Measurements from ENCODE around the gene TTC38.

TTC38 gene

DNA sequence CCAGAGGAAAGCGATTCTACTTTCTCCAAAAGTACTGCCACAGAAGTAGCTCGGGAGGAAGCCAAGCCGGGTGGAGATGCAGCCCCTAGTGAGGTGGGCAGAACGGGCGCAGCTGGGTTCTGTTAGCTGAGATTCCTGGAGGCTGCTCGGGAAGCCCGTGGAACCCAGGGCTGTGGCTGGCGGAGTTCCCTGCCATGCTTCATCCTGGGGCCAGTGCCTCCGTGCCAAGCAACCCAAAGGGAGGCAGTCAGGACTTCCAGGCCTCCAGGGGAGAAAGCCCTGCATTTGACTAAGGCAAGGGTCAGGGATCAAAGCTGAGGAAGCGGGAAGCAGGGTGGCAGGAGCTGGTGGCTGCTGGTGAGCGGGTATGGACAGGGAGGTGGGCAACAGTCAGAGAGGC is 61.0 kb downstream of the TTC38 start:
- TF ChIP-seq, protein P1, sequence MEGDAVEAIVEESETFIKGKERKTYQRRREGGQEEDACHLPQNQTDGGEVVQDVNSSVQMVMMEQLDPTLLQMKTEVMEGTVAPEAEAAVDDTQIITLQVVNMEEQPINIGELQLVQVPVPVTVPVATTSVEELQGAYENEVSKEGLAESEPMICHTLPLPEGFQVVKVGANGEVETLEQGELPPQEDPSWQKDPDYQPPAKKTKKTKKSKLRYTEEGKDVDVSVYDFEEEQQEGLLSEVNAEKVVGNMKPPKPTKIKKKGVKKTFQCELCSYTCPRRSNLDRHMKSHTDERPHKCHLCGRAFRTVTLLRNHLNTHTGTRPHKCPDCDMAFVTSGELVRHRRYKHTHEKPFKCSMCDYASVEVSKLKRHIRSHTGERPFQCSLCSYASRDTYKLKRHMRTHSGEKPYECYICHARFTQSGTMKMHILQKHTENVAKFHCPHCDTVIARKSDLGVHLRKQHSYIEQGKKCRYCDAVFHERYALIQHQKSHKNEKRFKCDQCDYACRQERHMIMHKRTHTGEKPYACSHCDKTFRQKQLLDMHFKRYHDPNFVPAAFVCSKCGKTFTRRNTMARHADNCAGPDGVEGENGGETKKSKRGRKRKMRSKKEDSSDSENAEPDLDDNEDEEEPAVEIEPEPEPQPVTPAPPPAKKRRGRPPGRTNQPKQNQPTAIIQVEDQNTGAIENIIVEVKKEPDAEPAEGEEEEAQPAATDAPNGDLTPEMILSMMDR (conservative IDR thresholded peaks at IDR 0.05; ENCODE audit: low read depth, low read length): no peak
- no peak for DNase-seq (ENCODE audit: low read depth)
- no peak overlapping the region for H3K4me3 ChIP-seq (ENCODE audit: low read depth, low read length)

DNA sequence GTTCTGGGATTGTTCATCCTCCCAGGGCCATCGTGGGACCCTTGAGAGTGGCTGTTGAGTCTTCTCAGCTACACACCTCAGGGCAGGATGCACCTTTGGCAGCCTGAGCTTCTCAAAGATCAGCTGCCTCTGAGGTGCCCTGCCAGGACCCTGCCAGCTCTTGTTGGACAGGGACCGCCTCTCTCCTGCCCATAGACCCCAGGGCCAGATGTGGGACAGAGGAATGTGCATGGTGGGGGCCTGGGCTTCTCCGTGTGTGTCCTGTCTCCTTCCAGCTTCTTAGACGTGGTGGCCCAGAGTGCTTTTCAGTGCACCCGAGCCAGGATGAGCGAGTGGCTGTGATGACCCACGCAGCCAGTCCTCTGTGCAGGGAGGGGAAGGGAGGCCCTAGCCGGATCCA is 61.8 kb downstream of the TTC38 start:
- DNase-seq (ENCODE audit: low read depth): no peak
- H3K4me3 ChIP-seq (ENCODE audit: low read depth, low read length): no peak overlapping the region
- TF ChIP-seq, protein P1 (conservative IDR thresholded peaks at IDR 0.05; ENCODE audit: low read depth, low read length): no peak

DNA sequence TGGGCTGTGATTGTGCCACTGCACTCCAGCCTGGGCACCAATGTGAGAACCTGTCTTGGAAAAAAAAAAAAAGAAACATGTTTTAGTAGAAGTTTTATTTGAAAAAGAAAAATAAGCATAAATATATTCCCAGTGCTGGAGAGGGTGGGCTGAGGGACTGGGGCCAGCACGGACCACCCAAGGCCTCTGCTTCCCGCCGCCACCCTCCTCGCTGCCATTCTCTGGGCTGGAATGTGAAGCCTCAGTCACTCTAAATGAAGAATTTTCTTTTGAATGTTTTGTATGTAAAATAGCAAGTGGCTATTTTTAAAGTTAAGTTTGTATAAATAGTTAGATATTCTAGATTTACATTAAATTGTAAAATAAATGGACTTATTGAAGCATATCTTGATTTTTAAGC is 62.6 kb downstream of the TTC38 start:
- DNase-seq (ENCODE audit: low read depth): no peak
- TF ChIP-seq, protein P1 (conservative IDR thresholded peaks at IDR 0.05; ENCODE audit: low read depth, low read length): no peak

DNA sequence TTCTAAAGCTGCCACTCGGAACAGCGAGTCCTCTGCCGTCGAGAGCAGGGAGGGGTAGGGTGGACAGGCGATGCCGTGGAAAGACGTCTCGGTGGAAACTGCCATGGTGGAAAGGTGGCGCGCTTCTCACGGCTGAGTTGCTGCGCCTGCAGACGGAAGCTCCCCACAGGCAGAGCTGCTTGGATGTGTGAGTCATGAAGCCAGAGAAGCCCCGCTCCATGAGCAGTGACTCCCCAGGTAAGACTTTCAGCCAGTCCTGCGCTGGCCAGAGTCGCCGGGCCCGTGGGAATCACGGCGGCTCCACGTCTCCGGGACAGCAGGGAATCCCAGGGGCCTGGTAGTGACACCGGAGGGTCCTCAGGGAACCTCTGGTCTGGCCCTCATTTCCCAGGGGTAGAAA is 63.7 kb downstream of the TTC38 start:
- TF ChIP-seq, protein P1 (conservative IDR thresholded peaks at IDR 0.05; ENCODE audit: low read depth, low read length): no peak
- no peak for DNase-seq (ENCODE audit: low read depth)
- no peak overlapping the region for H3K4me3 ChIP-seq (ENCODE audit: low read depth, low read length)

More for the DNA sequence above, 62.6 kb downstream of the TTC38 start:
- no peak overlapping the region for H3K4me3 ChIP-seq (ENCODE audit: low read depth, low read length)

DNA sequence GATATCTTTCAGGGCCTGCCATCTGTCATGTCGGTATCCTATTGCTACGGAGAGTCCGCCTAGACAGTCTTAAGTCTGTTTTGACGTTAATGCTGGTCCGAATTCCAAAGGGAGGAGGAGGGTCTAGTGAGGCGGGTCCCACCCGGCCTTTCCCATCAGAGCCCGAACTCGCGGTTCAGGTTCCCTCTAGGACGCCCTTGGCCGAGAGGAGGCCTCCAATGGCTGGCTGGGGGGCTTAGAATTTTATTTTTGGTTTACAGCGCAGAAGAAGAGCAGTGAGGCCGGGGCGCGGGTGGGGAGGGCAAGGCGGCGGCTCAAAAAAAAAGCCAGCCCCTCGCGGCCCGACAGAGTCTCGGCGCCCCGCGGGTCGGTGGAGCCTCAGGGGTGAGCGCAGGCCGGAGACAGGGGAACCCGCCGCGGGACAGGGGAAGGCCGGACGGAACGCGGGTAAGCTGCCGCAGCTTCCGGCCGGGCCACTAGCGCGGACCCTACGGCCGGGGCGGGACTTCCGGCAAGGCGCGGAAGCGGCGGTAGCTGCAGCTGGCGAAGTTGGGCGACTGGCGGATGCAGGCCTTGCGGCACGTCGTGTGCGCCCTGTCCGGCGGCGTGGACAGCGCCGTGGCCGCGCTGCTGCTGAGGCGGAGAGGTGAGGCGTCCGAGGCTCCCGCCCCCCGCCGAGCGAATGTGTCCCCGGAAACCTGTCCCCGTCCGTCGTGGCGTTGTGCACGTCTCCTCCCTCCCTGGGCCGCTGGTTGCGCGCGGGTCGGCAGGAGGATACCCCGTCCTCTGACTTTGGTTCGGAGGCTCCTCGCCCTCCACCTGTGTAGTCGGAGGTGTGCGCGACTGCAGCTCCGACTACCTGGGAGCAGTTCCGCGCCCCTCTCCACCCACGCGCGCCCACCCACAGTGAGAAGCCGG is 67.7 kb downstream of the TTC38 start, which contains the start of gene TRMU:
TSS of gene TRMU (plus strand) at position 514 of the 918 bp plus-strand sequence. CDS start at position 565, 51 bp downstream.
- TF ChIP-seq, protein P1 (conservative IDR thresholded peaks at IDR 0.05; ENCODE audit: low read depth, low read length): no peak
- peak within 1 kb of the TSS; percentile 97 for H3K4me3 ChIP-seq (ENCODE audit: low read depth, low read length)
- peak; percentile 88 for DNase-seq (ENCODE audit: low read depth)

DNA sequence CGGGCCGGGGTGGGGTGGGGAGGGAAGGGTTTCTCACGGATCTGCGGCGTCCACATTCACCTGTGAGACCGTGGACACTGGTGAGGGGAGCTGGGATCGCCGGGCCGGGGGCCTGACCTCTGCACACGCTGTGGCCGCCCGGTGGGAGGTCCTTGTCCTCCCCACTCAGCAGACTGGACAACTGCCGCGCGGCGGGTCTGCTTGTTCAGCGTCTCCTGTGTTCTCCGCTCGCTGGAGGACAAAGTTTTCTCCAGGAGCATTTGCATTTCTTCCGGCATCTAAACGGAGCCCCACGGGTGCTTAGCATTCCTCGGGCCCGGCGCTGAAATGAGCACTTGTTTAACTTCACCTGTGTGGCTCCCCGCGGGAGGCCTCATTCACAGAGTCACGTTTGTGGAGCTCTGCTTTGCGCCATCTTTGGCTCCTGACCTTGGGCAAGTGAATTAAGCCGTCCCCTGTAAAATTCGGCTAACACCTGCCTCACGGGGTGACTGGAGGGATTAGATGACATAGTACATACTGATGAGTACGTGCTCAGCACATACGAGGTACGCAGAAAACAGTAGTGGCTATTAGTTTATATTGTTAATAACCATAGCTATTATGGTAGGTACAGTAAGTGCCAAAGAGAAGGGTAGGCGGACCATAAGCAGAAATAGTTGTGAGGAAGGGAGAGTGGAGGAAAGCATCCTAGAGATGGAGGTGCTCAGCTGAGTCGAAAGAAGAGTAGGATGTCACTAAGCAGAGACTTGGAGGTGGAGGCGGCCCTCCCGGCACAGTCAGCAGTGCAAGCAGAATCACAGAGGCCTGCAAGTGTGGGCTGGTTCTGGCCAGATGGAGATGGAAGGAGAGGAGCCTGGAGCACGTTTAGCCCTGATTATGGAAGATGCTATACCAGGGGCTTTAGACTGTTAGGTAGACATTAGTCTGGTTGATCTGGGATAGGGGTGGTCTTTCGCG is 68.6 kb downstream of the TTC38 start:
- H3K4me3 ChIP-seq (ENCODE audit: low read depth, low read length): peak overlapping the region; percentile 97
- TF ChIP-seq, protein P1 (conservative IDR thresholded peaks at IDR 0.05; ENCODE audit: low read depth, low read length): no peak
- peak; percentile 21 for DNase-seq (ENCODE audit: low read depth)

Data from choroid plexus epithelial cell (primary cell).